GM18858 (cell line): ENCODE data around the gene LIME1.

Experiments used
- ATAC-seq: cut with Tn5 transposase; IDR thresholded peaks from one replicate; pipeline ENCODE4 v1.9.1; 2021; ENCODE audit not compliant: unreplicated experiment

The LIME1 gene

GRCh38 chr20:63748934-63749270 is 12.4 kb downstream of the LIME1 start:
- no peak for ATAC-seq

GRCh38 chr20:63749597-63750508 is 13.4 kb downstream of the LIME1 start:
- ATAC-seq: no peak

GRCh38 chr20:63750807-63751470 is 14.5 kb downstream of the LIME1 start:
- ATAC-seq: no peak

GRCh38 chr20:63751471-63752271 is 15.2 kb downstream of the LIME1 start:
- no peak for ATAC-seq

- ATAC-seq: no peak
Observed at GRCh38 chr20:63752411-63753101, 16.1 kb downstream of the LIME1 start.

GRCh38 chr20:63753381-63753780 is 16.9 kb downstream of the LIME1 start:
- ATAC-seq: no peak

GRCh38 chr20:63754008-63754407 is 17.5 kb downstream of the LIME1 start:
- no peak for ATAC-seq

- ATAC-seq: no peak
Observed at GRCh38 chr20:63755933-63756647, 19.6 kb downstream of the LIME1 start.

GRCh38 chr20:63756648-63756991 is 20.2 kb downstream of the LIME1 start:
- no peak for ATAC-seq

- no peak for ATAC-seq
Observed at GRCh38 chr20:63758152-63758551, 21.7 kb downstream of the LIME1 start.

GRCh38 chr20:63759377-63759901 is 23.0 kb downstream of the LIME1 start:
- no peak for ATAC-seq

GRCh38 chr20:63765082-63765873 is 28.8 kb downstream of the LIME1 start:
- no peak for ATAC-seq

GRCh38 chr20:63765902-63766301 is 29.4 kb downstream of the LIME1 start:
- ATAC-seq: no peak

- no peak for ATAC-seq
Observed at GRCh38 chr20:63766695-63767426, 30.4 kb downstream of the LIME1 start.

- no peak for ATAC-seq
Observed at GRCh38 chr20:63767456-63767855, 31.0 kb downstream of the LIME1 start.

GRCh38 chr20:63767886-63768285 is 31.4 kb downstream of the LIME1 start:
- no peak for ATAC-seq

- no peak for ATAC-seq
Observed at GRCh38 chr20:63768591-63769515, 32.4 kb downstream of the LIME1 start.
